Parathyroid adenoma (tissue), 2 donors: ENCODE data around the gene HIGD1A.
A peak's percentile ranks its signal among the peaks of the same experiment; 100 is the strongest.

ENCODE experiments used
- H2AFZ ChIP-seq: fragments of 300-600 bp; sonication (generic); one replicate; pipeline ENCODE4 v1.7.0; 2017; ENCODE audit warnings: antibody characterized with exemption, mild to moderate bottlenecking
- H3K27ac ChIP-seq: fragments of 300-600 bp; sonication (generic); one replicate; pipeline ENCODE4 v1.7.0; 2017
- H3K27me3 ChIP-seq: fragments of 300-600 bp; sonication (generic); one replicate; pipeline ENCODE4 v1.7.0; 2017; ENCODE audit warnings: low read length; ENCODE audit not compliant: control insufficient read depth, insufficient read depth
- H3K36me3 ChIP-seq: fragments of 300-600 bp; sonication (generic); one replicate; pipeline ENCODE4 v1.7.0; 2017; ENCODE audit warnings: low read length; ENCODE audit not compliant: control insufficient read depth, insufficient read depth
- H3K4me1 ChIP-seq: fragments of 300-600 bp; sonication (generic); one replicate; pipeline ENCODE4 v1.7.0; 2017; ENCODE audit warnings: control low read depth
- H3K4me2 ChIP-seq: fragments of 300-600 bp; sonication (generic); one replicate; pipeline ENCODE4 v1.7.0; 2017; ENCODE audit warnings: low read length
- H3K4me3 ChIP-seq: fragments of 300-600 bp; sonication (generic); one replicate; pipeline ENCODE4 v1.7.0; 2017; ENCODE audit warnings: low read depth, low read length
- H3K79me2 ChIP-seq: fragments of 300-600 bp; sonication (generic); one replicate; pipeline ENCODE4 v1.7.0; 2017; ENCODE audit warnings: control low read depth
- H3K9ac ChIP-seq: fragments of 300-600 bp; sonication (generic); one replicate; pipeline ENCODE4 v1.7.0; 2017; ENCODE audit warnings: mild to moderate bottlenecking
- H3K9me3 ChIP-seq: fragments of 300-600 bp; sonication (generic); one replicate; pipeline ENCODE4 v1.7.0; 2017; ENCODE audit warnings: low read length; ENCODE audit not compliant: control insufficient read depth
- TF ChIP-seq, protein P1 (sequence below): fragments of 300-600 bp; sonication (generic); IDR thresholded peaks from one replicate; pipeline ENCODE4 v1.7.0; 2017; ENCODE audit warnings: antibody characterized with exemption, mild to moderate bottlenecking
- donor health status: primary hyperparathyroidism.

Gene HIGD1A

GRCh38 chr3:42841332-42841731, 37.0 kb upstream of the HIGD1A start:
- Histone ChIP-seq H3K27ac (no peak overlapping the region), H3K4me3 (no peak overlapping the region), H3K4me1 (no peaks in the 10 kb centered on the region), H3K4me2 (no peak overlapping the region), H2AFZ (no peak overlapping the region), H3K9ac (no peak overlapping the region), H3K9me3 (no peaks in the 10 kb centered on the region), H3K79me2 (no peaks in the 10 kb centered on the region), H3K27me3 (no peaks in the 10 kb centered on the region), H3K36me3 (no peaks in the 10 kb centered on the region)
- TF ChIP-seq, protein P1, sequence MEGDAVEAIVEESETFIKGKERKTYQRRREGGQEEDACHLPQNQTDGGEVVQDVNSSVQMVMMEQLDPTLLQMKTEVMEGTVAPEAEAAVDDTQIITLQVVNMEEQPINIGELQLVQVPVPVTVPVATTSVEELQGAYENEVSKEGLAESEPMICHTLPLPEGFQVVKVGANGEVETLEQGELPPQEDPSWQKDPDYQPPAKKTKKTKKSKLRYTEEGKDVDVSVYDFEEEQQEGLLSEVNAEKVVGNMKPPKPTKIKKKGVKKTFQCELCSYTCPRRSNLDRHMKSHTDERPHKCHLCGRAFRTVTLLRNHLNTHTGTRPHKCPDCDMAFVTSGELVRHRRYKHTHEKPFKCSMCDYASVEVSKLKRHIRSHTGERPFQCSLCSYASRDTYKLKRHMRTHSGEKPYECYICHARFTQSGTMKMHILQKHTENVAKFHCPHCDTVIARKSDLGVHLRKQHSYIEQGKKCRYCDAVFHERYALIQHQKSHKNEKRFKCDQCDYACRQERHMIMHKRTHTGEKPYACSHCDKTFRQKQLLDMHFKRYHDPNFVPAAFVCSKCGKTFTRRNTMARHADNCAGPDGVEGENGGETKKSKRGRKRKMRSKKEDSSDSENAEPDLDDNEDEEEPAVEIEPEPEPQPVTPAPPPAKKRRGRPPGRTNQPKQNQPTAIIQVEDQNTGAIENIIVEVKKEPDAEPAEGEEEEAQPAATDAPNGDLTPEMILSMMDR: no peak

- H3K79me2 ChIP-seq: no peaks in the 10 kb centered on the region
- H3K9me3 ChIP-seq: no peaks in the 10 kb centered on the region
- no peaks in the 10 kb centered on the region for H3K36me3 ChIP-seq
- no peak overlapping the region for H3K4me2 ChIP-seq
- no peak overlapping the region for H3K27ac ChIP-seq
- no peak overlapping the region for H3K4me3 ChIP-seq
- peak overlapping the region; percentile 84 for H2AFZ ChIP-seq
- no peaks in the 10 kb centered on the region for H3K27me3 ChIP-seq
- H3K4me1 ChIP-seq: no peaks in the 10 kb centered on the region
- TF ChIP-seq, protein P1: peak; percentile 84
- no peak overlapping the region for H3K9ac ChIP-seq
These were observed 35.3 kb upstream of the HIGD1A start for GRCh38 chr3:42839616-42840015.

GRCh38 chr3:42838571-42838970, 34.3 kb upstream of the HIGD1A start:
- no peaks in the 10 kb centered on the region for H3K9me3 ChIP-seq
- no peak overlapping the region for H3K27ac ChIP-seq
- no peak overlapping the region for H2AFZ ChIP-seq
- TF ChIP-seq, protein P1: no peak
- no peak overlapping the region for H3K9ac ChIP-seq
- no peaks in the 10 kb centered on the region for H3K79me2 ChIP-seq
- H3K4me2 ChIP-seq: no peak overlapping the region
- H3K27me3 ChIP-seq: no peaks in the 10 kb centered on the region
- no peaks in the 10 kb centered on the region for H3K36me3 ChIP-seq
- H3K4me3 ChIP-seq: no peak overlapping the region
- H3K4me1 ChIP-seq: no peaks in the 10 kb centered on the region

DNA sequence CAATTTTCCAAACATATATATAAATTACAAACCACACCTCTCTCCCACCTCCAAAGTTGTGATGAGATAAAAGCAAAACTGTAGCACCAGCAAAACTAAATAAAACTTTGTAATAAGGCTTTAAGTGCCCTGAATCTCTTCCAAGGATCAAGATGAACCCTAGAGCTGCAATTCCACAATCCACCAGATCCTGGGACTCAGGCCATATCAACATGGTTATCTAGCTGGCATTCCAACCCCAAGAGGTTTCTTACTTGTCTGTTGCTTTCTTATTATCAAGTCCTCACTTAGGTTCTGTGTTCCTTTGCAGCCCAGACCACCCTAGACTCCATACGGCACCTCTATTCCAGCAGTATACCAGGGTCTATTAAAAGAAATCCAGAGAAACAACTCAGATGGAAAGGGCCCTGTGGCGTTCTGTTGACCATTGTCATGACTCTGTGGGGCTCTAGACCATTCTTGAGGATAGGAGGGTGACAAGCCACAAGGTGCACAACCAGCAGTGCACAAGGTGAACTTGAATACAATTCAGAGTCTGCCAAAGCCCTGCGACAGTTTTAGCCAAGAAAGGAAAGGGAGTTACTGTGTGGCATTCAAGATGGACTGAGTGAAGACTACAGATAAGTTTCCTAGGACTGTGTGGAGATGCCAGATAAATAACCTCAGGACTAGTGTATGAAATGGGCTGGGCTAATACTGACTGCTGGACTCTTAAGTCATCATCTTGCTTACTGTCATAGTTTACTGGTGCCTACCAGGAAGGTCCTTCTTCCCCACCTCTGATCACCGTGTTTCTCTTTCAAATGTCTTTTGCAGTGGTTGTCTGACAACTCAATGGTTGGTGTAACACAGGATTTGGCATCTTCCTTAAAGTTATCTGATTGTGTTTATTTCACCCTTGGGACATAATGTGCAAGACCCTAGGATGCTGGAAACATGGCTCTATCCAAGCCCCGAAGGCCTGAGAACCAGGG, 32.1 kb upstream of the HIGD1A start:
- H3K9me3 ChIP-seq: no peaks in the 10 kb centered on the region
- no peaks in the 10 kb centered on the region for H3K36me3 ChIP-seq
- no peaks in the 10 kb centered on the region for H3K79me2 ChIP-seq
- no peaks in the 10 kb centered on the region for H3K4me1 ChIP-seq
- H3K9ac ChIP-seq: no peak overlapping the region
- TF ChIP-seq, protein P1: no peak
- H3K4me2 ChIP-seq: no peak overlapping the region
- H3K27ac ChIP-seq: no peak overlapping the region
- no peak overlapping the region for H2AFZ ChIP-seq
- H3K27me3 ChIP-seq: no peaks in the 10 kb centered on the region
- H3K4me3 ChIP-seq: no peak overlapping the region

- no peak overlapping the region for H3K4me2 ChIP-seq
- H3K9me3 ChIP-seq: no peaks in the 10 kb centered on the region
- TF ChIP-seq, protein P1: peak; percentile 86
- H3K27me3 ChIP-seq: no peaks in the 10 kb centered on the region
- no peaks in the 10 kb centered on the region for H3K79me2 ChIP-seq
- peaks cover 2% of the 10 kb centered on the region for H3K4me1 ChIP-seq
- H3K4me3 ChIP-seq: no peak overlapping the region
- H3K27ac ChIP-seq: no peak overlapping the region
- H3K9ac ChIP-seq: no peak overlapping the region
- H2AFZ ChIP-seq: peak overlapping the region; percentile 67
- H3K36me3 ChIP-seq: no peaks in the 10 kb centered on the region
These were observed 27.0 kb upstream of the HIGD1A start for GRCh38 chr3:42831321-42831713.
